Pancreas (tissue), 10 donors: ENCODE measurements around the gene CTDSPL. TPM values are rescaled to one million over a fixed set of nuclear protein-coding genes. Genes with fewer than 3 reads are reported as not detected.
A peak's percentile ranks its signal among the peaks of the same experiment; 100 is the strongest.

Experiments used
- ATAC-seq, 4 donors: fragments of 200-7000 bp; cut with Tn5 transposase; one replicate each; pipeline versions ENCODE4 v1.8.0 to v1.9.1; 2020; ENCODE audit warnings: mild to moderate bottlenecking in 4 of 4, moderate library complexity in 4 of 4
- DNase-seq, 6 donors: peaks; one replicate each; pipeline ENCODE4 v3.0.0-alpha.2; 2020
- FAIRE-seq: peaks from 2 replicates; lab custom pipeline; 2012; peaks lifted over from hg19 to GRCh38; lab: Jason Lieb, UNC
- H3K27ac ChIP-seq, 4 donors: fragments of 200-600 bp; sonication (generic); 1 replicate in 3 of 4; 2 replicates in 1 of 4; pipeline versions ENCODE4 v1.5.0 to v1.8.0; 2020
- H3K27me3 ChIP-seq, 4 donors: fragments of 200-600 bp; one replicate each; pipeline ENCODE4 v1.8.0; 2021
- H3K36me3 ChIP-seq, 3 donors: fragments of 200-600 bp; sonication (generic) in 1 of 3; one replicate each; pipeline versions ENCODE4 v1.5.0 to v1.8.0; 2020 to 2021
- H3K4me1 ChIP-seq, 3 donors: fragments of 200-600 bp; one replicate each; pipeline ENCODE4 v1.8.0; 2021
- H3K4me3 ChIP-seq, 4 donors: fragments of 200-600 bp; sonication (generic) in 2 of 4; one replicate each; pipeline versions ENCODE4 v1.5.0 to v1.8.0; 2020 to 2021
- H3K9me3 ChIP-seq, 4 donors: fragments of 200-600 bp; one replicate each; pipeline ENCODE4 v1.8.0; 2021
- CTCF ChIP-seq, 4 donors: fragments of 200-600 bp; sonication (generic) in 3 of 4; IDR thresholded peaks; one replicate each; pipeline versions ENCODE4 v1.5.0 to v1.8.0; 2021; ENCODE audit warnings: antibody characterized with exemption in 4 of 4
- WGBS, 2 donors: extraction: QIAGEN DNeasy Blood & Tissue Kit; methylation state at CpG; one replicate each; pipeline ENCODE4 v1.1.7; 2013; 5-methylcytosine and 5-hydroxymethylcytosine counted together
- intact Hi-C, 3 donors: fragments of 100-400 bp; cut with DNase I; formaldehyde crosslinking; loops; one replicate each; pipeline versions ENCODE4 v1.11.1 to v1.14.2; 2022
- polyA plus RNA-seq, 2 donors: library from polyadenylated mRNA; stranded (reverse); fragments of 200-250 nt; gene quantifications; one replicate each; pipeline ENCODE4 v1.2.3, GENCODE V29; 2013
- total RNA-seq, 6 donors: library from RNA; stranded (reverse); fragmentation: NEBNext Ultra II Directional in 4 of 6; extraction: Animal tissue kit (Norgen Biotek cat#: 25700) in 4 of 6; gene quantifications; one replicate each; pipeline versions ENCODE4 v1.2.1 to v1.2.4, GENCODE V29; 2021 to 2023
- donor health status: healthy with polysubstance abuse.
- donor health status: DM: no; HTN: no; CAD: no; lungs with moderate emphysema.
- donor health status: DM: no; HTN: no; CAD: no.
- donor health status: control.
- donor health status: control.
- donor health status: Bipolar disorder and iron deficiency.
- donor health status: DM: yes; HTN: yes; CAD: no.
- donor health status: DM: no; HTN: no; CAD: no.
- donor health status: DM: no; HTN: no; CAD: no.
- donor health status: DM: yes; HTN: yes; CAD: no.

The CTDSPL gene
- total and polyA plus RNA-seq, 8 donors, result 8.4 to 34.8 (median 15.4) TPM

GRCh38 chr3:37912052-37912733 lies 50.5 kb downstream of the CTDSPL start:
- H3K4me3 ChIP-seq, result no peak overlapping the region
- DNase-seq, result no peak
- H3K9me3 ChIP-seq, result no peaks in the 10 kb centered on the region
- FAIRE-seq, result no peak
- intact Hi-C loops, result no loop called here
- H3K4me1 ChIP-seq, result no peaks in the 10 kb centered on the region
- no peak overlapping the region for H3K27ac ChIP-seq
- 77 to 89% methylated on average over 9 of the region's 9 CpGs for WGBS, 2 donors
- peak in 2 of 4 donors; percentile 22 to 43 for ATAC-seq
- TF ChIP-seq CTCF (IDR thresholded peaks at IDR 0.05), result no peak
- no peaks in the 10 kb centered on the region for H3K36me3 ChIP-seq
- no peaks in the 10 kb centered on the region for H3K27me3 ChIP-seq

- H3K4me3 ChIP-seq, result no peak overlapping the region
- no peaks in the 10 kb centered on the region for H3K9me3 ChIP-seq
- DNase-seq (no peak), FAIRE-seq (no peak), ATAC-seq (no peak)
- 82 to 91% methylated on average over 4 of the region's 4 CpGs for WGBS, 2 donors
- no peak overlapping the region for H3K27ac ChIP-seq
- intact Hi-C loops, result no loop called here
- TF ChIP-seq CTCF (IDR thresholded peaks at IDR 0.05), result no peak
- peaks cover 0 to 6% (median 0%) of the 10 kb centered on the region in 3 donors for H3K4me1 ChIP-seq
- H3K27me3 ChIP-seq, result no peaks in the 10 kb centered on the region
- H3K36me3 ChIP-seq, result no peaks in the 10 kb centered on the region
These were observed 51.8 kb downstream of the CTDSPL start for GRCh38 chr3:37913522-37913921.

GRCh38 chr3:37916685-37917084 lies 55.0 kb downstream of the CTDSPL start:
- Histone ChIP-seq H3K27ac (no peak overlapping the region), H3K27me3 (no peaks in the 10 kb centered on the region), H3K4me3 (no peak overlapping the region), H3K9me3 (no peaks in the 10 kb centered on the region), H3K4me1 (peaks cover 0 to 11% (median 0%) of the 10 kb centered on the region in 3 donors), H3K36me3 (no peaks in the 10 kb centered on the region)
- no peak for FAIRE-seq
- WGBS, 2 donors, result 92 to 95% methylated on average over 1 of the region's 1 CpG
- ATAC-seq, result no peak
- DNase-seq, result no peak
- intact Hi-C loops, result no loop called here
- TF ChIP-seq CTCF (IDR thresholded peaks at IDR 0.05), result no peak

- no peak for DNase-seq
- WGBS, 2 donors, result 70 to 72% methylated on average over 1 of the region's 1 CpG
- Histone ChIP-seq H3K27ac (peak overlapping the region in 3 of 4 donors; percentile 16 to 51 (median 48)), H3K27me3 (no peaks in the 10 kb centered on the region), H3K4me1 (peaks cover 0 to 21% (median 0%) of the 10 kb centered on the region in 3 donors), H3K9me3 (no peaks in the 10 kb centered on the region), H3K36me3 (no peaks in the 10 kb centered on the region), H3K4me3 (no peak overlapping the region)
- peak in 2 of 4 donors; percentile 33 to 43 for ATAC-seq
- no peak for TF ChIP-seq CTCF (IDR thresholded peaks at IDR 0.05)
- intact Hi-C loops, result no loop called here
- no peak for FAIRE-seq
These were observed 56.9 kb downstream of the CTDSPL start for GRCh38 chr3:37918627-37919026.

GRCh38 chr3:37920156-37920699 lies 58.5 kb downstream of the CTDSPL start:
- TF ChIP-seq CTCF (IDR thresholded peaks at IDR 0.05), result no peak
- ATAC-seq, result no peak
- Histone ChIP-seq H3K27ac (peak overlapping the region; percentile 3 to 51 (median 32)), H3K27me3 (no peaks in the 10 kb centered on the region), H3K4me1 (peaks cover 0 to 29% (median 8%) of the 10 kb centered on the region in 3 donors), H3K9me3 (no peaks in the 10 kb centered on the region), H3K4me3 (no peak overlapping the region), H3K36me3 (no peaks in the 10 kb centered on the region)
- WGBS, 2 donors, result 77 to 80% methylated on average over 4 of the region's 4 CpGs
- FAIRE-seq, result no peak
- intact Hi-C loops, result loop anchor here in 1 of 3 donors (10.0 kb wide), 1 partner anchor 45 kb away; no protein-coding TSS in a partner anchor
- DNase-seq, result no peak
